Endothelial cell of umbilical vein (primary cell): ENCODE data around the gene EDN2. TPM values are rescaled to one million over a fixed set of nuclear protein-coding genes. Genes with fewer than 3 reads are reported as not detected.

Experiments
- BruUV-seq: library from RNA; stranded (reverse); fragments of 400-500 nt; replicated peaks from 2 replicates; lab custom pipeline; 2021; lab: Mats Ljungman, UMichigan
- CTCF ChIA-PET: fragments of 300-600, 350-600 bp; sonication (Branson Sonifier 250); formaldehyde crosslinking; loops from one replicate; lab custom pipeline; 2021; ENCODE audit warnings: antibody characterized with exemption, inconsistent platforms; lab: Charles Lee
- POLR2A ChIA-PET: fragments of 300-600, 350-600 bp; sonication (Branson Sonifier 250); formaldehyde crosslinking; loops from one replicate; lab custom pipeline; 2021; ENCODE audit warnings: antibody characterized with exemption, inconsistent platforms; lab: Charles Lee
- DNase-seq: peaks from one replicate; pipeline ENCODE4 v3.0.0-alpha.2; 2011; ENCODE audit warnings: low read depth, low spot score
- FAIRE-seq: peaks from 2 replicates; lab custom pipeline; 2011; peaks lifted over from hg19 to GRCh38; lab: Jason Lieb, UNC
- H2AFZ ChIP-seq: 2 replicates; pipeline ENCODE4 v1.6.0; 2012; ENCODE audit warnings: low read depth, low read length, control low read depth, inconsistent platforms
- H3K27ac ChIP-seq: 2 replicates; pipeline ENCODE4 v1.5.1; 2011; ENCODE audit warnings: low read depth, mild to moderate bottlenecking, control low read depth, low read length, moderate library complexity; ENCODE audit not compliant: insufficient read depth
- H3K27me3 ChIP-seq, 2 experiments: 2 replicates each; pipeline versions ENCODE4 v1.6.0 to v1.6.1; 2011; ENCODE audit warnings: low read length in 2 of 2, mixed read lengths in 1 of 2; ENCODE audit not compliant: control insufficient read depth in 2 of 2, insufficient read depth in 2 of 2
- H3K36me3 ChIP-seq, 2 experiments: 2 replicates in 1 of 2; 3 replicates in 1 of 2; pipeline ENCODE4 v1.5.1; 2011; ENCODE audit warnings: low read length in 2 of 2, mild to moderate bottlenecking in 1 of 2, moderate library complexity in 1 of 2; ENCODE audit not compliant: control insufficient read depth in 2 of 2, insufficient read depth in 2 of 2; ENCODE audit errors: extremely low read depth in 1 of 2
- H3K4me1 ChIP-seq: 3 replicates; pipeline ENCODE4 v1.5.1; 2011; ENCODE audit warnings: mild to moderate bottlenecking, low read length; ENCODE audit not compliant: control insufficient read depth, insufficient read depth; ENCODE audit errors: extremely low read depth
- H3K4me2 ChIP-seq: 2 replicates; pipeline ENCODE4 v1.6.1; 2011; ENCODE audit warnings: low read length, control low read depth, mixed read lengths; ENCODE audit not compliant: insufficient read depth
- H3K4me3 ChIP-seq, 3 experiments: fragments of 200-600 bp in 1 of 3; sonication (generic), shearing (Covaris generic) in 1 of 3; replicated peaks in 1 of 3; 2 replicates each; pipeline ENCODE4 v1.5.1; 2011 to 2016; ENCODE audit warnings: control low read depth in 3 of 3, low read length in 3 of 3, mild to moderate bottlenecking in 2 of 3, inconsistent platforms in 1 of 3, low read depth in 1 of 3, moderate library complexity in 1 of 3; ENCODE audit not compliant: insufficient read depth in 1 of 3
- H3K79me2 ChIP-seq: 2 replicates; pipeline ENCODE4 v1.6.0; 2012; ENCODE audit warnings: low read length, inconsistent platforms; ENCODE audit not compliant: control insufficient read depth, insufficient read depth
- H3K9ac ChIP-seq: replicated peaks from 2 replicates; pipeline ENCODE3; 2011; ENCODE audit warnings: low read length, control low read depth; ENCODE audit not compliant: insufficient read depth; ENCODE audit errors: extremely low read depth
- H3K9me1 ChIP-seq: replicated peaks from 3 replicates; pipeline ENCODE4 v1.6.0; 2011; ENCODE audit warnings: mild to moderate bottlenecking, low read length; ENCODE audit not compliant: control insufficient read depth, insufficient read depth; ENCODE audit errors: extremely low read depth
- H3K9me3 ChIP-seq: replicated peaks from 2 replicates; pipeline ENCODE4 v1.5.1; 2012; ENCODE audit warnings: low read length, inconsistent platforms; ENCODE audit not compliant: control insufficient read depth, insufficient read depth
- H4K20me1 ChIP-seq: replicated peaks from 2 replicates; pipeline ENCODE3; 2011; ENCODE audit warnings: mild to moderate bottlenecking, low read length; ENCODE audit not compliant: control insufficient read depth, insufficient read depth; ENCODE audit errors: extremely low read depth
- EZH2 ChIP-seq: IDR thresholded peaks from 2 replicates; pipeline ENCODE4 v1.6.1; 2012; ENCODE audit warnings: borderline replicate concordance, low read depth, mild to moderate bottlenecking, moderate library complexity, low read length, inconsistent platforms; ENCODE audit not compliant: severe bottlenecking
- FOS ChIP-seq: IDR thresholded peaks from 2 replicates; pipeline ENCODE4 v1.6.1; 2011; ENCODE audit warnings: mild to moderate bottlenecking, low read length, moderate library complexity, borderline replicate concordance; ENCODE audit not compliant: insufficient read depth
- GATA2 ChIP-seq: IDR thresholded peaks from 2 replicates; pipeline ENCODE4 v1.7.0; 2011; ENCODE audit warnings: low read depth, mild to moderate bottlenecking, moderate library complexity, mixed read lengths, low read length; ENCODE audit not compliant: insufficient read length, insufficient read depth
- JUN ChIP-seq: IDR thresholded peaks from 2 replicates; pipeline ENCODE4 v1.6.1; 2011; ENCODE audit warnings: borderline replicate concordance, low read depth; ENCODE audit not compliant: insufficient read length, insufficient read depth
- MYC ChIP-seq: IDR thresholded peaks from one replicate; pipeline ENCODE4 v1.6.1; 2011; ENCODE audit warnings: mild to moderate bottlenecking, low read depth, low read length
- POLR2A ChIP-seq: IDR thresholded peaks from 2 replicates; pipeline ENCODE4 v1.6.1; 2012; ENCODE audit warnings: low read depth, mild to moderate bottlenecking, control low read depth, low read length
- POLR2AphosphoS5 ChIP-seq: IDR thresholded peaks from 2 replicates; pipeline ENCODE4 v1.6.1; 2012; ENCODE audit warnings: low read depth, mild to moderate bottlenecking, control low read depth, low read length, moderate library complexity; ENCODE audit not compliant: insufficient read depth
- dilution Hi-C: fragments of 300-500 bp; cut with MboI; formaldehyde crosslinking; loops from one replicate; pipeline ENCODE4 v1.15.0; 2019; ENCODE audit warnings: low sequenced_read_pairs; ENCODE audit not compliant: extremely low pct_ligation_motif_present
- intact Hi-C: fragments of 100-400 bp; cut with micrococcal nuclease; formaldehyde crosslinking; loops from one replicate; pipeline ENCODE4 v1.10.0; 2022
- polyA plus RNA-seq, 4 experiments: library from polyadenylated mRNA; depleted of rRNA in 3 of 4; stranded (reverse) in 3 of 4; unstranded in 1 of 4; fragments of >200 nt; gene quantifications; 2 replicates each; pipeline versions ENCODE4 v1.2.1 to v1.2.3, GENCODE V29; 2011 to 2012; ENCODE audit warnings: missing spikeins in 1 of 4
- total RNA-seq: library from RNA; stranded (reverse); gene quantifications from 2 replicates; pipeline ENCODE4 v1.2.3, GENCODE V29; 2021
- TF ChIP-seq, protein P1 (sequence below): IDR thresholded peaks from 2 replicates; pipeline ENCODE4 v1.6.1; 2011; ENCODE audit not compliant: insufficient read depth, insufficient read length
- TF ChIP-seq, protein P2 (sequence below), 2 donors: IDR thresholded peaks; 1 replicate in 1 of 2; 2 replicates in 1 of 2; pipeline ENCODE4 v1.5.1; 2011; ENCODE audit warnings: low read length in 2 of 2, mild to moderate bottlenecking in 2 of 2, moderate library complexity in 2 of 2, control low read depth in 1 of 2, inconsistent platforms in 1 of 2, low read depth in 1 of 2; ENCODE audit not compliant: insufficient read depth in 1 of 2; ENCODE audit errors: extremely low read depth in 1 of 2

Gene EDN2
- total and polyA plus RNA-seq, 2 donors (not counting 3 experiments of a cell fraction or from before 2014, with no cell fraction given), result not detected

DNA sequence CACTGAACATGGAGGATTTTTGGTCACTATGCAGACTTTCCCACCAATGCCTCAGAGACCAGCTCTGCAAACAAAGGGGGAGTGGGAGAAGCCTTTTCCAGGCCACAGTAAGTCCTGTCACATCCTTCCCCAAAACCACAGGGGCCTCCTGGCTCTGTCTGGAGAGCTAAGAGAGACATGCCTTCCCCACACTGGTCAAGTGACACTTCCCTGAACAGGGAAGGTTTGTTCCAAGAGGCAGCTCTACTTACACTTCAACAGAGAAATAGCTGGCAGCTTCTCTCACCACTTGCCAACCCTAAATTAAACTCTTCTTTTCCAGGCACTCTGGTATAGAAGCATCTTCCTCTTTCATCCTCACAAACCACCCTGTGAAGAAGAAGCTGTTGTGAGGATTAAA lies 39.7 kb downstream of the EDN2 start:
- Histone ChIP-seq H3K9ac (no peak overlapping the region), H3K4me3 (no peak overlapping the region), H3K27me3 (peaks cover 0 to 3% of the 10 kb centered on the region in 2 experiments), H3K9me3 (no peaks in the 10 kb centered on the region), H3K79me2 (no peaks in the 10 kb centered on the region), H2AFZ (no peak overlapping the region), H3K4me1 (no peaks in the 10 kb centered on the region), H3K9me1 (no peaks in the 10 kb centered on the region), H3K36me3 (no peaks in the 10 kb centered on the region), H3K27ac (no peak overlapping the region), H4K20me1 (no peaks in the 10 kb centered on the region), H3K4me2 (no peak overlapping the region)
- no peak for FAIRE-seq
- BruUV-seq, result no TSS peak
- no peak for TF ChIP-seq EZH2
- no peak for TF ChIP-seq FOS
- no peak for TF ChIP-seq JUN
- TF ChIP-seq, protein P1, sequence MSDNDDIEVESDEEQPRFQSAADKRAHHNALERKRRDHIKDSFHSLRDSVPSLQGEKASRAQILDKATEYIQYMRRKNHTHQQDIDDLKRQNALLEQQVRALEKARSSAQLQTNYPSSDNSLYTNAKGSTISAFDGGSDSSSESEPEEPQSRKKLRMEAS, result no peak
- no peak for TF ChIP-seq POLR2A
- no peak for TF ChIP-seq POLR2AphosphoS5
- TF ChIP-seq, protein P2, sequence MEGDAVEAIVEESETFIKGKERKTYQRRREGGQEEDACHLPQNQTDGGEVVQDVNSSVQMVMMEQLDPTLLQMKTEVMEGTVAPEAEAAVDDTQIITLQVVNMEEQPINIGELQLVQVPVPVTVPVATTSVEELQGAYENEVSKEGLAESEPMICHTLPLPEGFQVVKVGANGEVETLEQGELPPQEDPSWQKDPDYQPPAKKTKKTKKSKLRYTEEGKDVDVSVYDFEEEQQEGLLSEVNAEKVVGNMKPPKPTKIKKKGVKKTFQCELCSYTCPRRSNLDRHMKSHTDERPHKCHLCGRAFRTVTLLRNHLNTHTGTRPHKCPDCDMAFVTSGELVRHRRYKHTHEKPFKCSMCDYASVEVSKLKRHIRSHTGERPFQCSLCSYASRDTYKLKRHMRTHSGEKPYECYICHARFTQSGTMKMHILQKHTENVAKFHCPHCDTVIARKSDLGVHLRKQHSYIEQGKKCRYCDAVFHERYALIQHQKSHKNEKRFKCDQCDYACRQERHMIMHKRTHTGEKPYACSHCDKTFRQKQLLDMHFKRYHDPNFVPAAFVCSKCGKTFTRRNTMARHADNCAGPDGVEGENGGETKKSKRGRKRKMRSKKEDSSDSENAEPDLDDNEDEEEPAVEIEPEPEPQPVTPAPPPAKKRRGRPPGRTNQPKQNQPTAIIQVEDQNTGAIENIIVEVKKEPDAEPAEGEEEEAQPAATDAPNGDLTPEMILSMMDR (IDR thresholded peaks at IDR 0.05; ENCODE audit: extremely low read depth in 1 of 2, insufficient read depth in 1 of 2, low read depth in 1 of 2, low read length in 2 of 2), result no peak
- TF ChIP-seq GATA2, result no peak
- no peak for TF ChIP-seq MYC
- CTCF ChIA-PET, result interaction anchor here (0.8 to 1.2 kb wide), 2 partner anchors 12 to 71 kb away, joined by 3 read pairs; no protein-coding TSS in a partner anchor
- intact Hi-C loops (no loop called here), dilution Hi-C loops (no loop called here)
- no peak for DNase-seq
- POLR2A ChIA-PET, result no interaction called here
